Liver (tissue), 9 donors: ENCODE measurements around the gene DUSP3. TPM values are rescaled to one million over a fixed set of nuclear protein-coding genes. Genes with fewer than 3 reads are reported as not detected.

Experiments
- DNase-seq: peaks from one replicate; pipeline ENCODE4 v3.0.0-alpha.2; 2017; ENCODE audit warnings: low spot score
- H3K27ac ChIP-seq, 2 donors: one replicate each; pipeline ENCODE4 v1.7.0; 2013; ENCODE audit warnings: inconsistent platforms in 2 of 2, low read length in 2 of 2, control low read depth in 1 of 2, low read depth in 1 of 2, mild to moderate bottlenecking in 1 of 2
- H3K27me3 ChIP-seq, 4 donors: one replicate each; pipeline versions ENCODE4 v1.6.1 to v1.7.0; 2013; ENCODE audit warnings: low read length in 3 of 4, inconsistent platforms in 1 of 4, mild to moderate bottlenecking in 1 of 4, moderate library complexity in 1 of 4; ENCODE audit not compliant: control insufficient read depth in 4 of 4, insufficient read depth in 4 of 4
- H3K36me3 ChIP-seq, 4 donors: one replicate each; pipeline versions ENCODE4 v1.6.1 to v1.7.0; 2013; ENCODE audit warnings: low read length in 3 of 4, mild to moderate bottlenecking in 3 of 4, low read depth in 1 of 4, moderate library complexity in 1 of 4; ENCODE audit not compliant: control insufficient read depth in 4 of 4, insufficient read depth in 3 of 4
- H3K4me1 ChIP-seq, 4 donors: one replicate each; pipeline versions ENCODE4 v1.6.1 to v1.7.0; 2013; ENCODE audit warnings: low read length in 3 of 4, mild to moderate bottlenecking in 3 of 4, moderate library complexity in 1 of 4; ENCODE audit not compliant: control insufficient read depth in 4 of 4, insufficient read depth in 4 of 4
- H3K4me3 ChIP-seq, 3 donors: one replicate each; pipeline versions ENCODE4 v1.6.1 to v1.7.0; 2013; ENCODE audit warnings: low read length in 3 of 3, control low read depth in 1 of 3, low read depth in 1 of 3, mild to moderate bottlenecking in 1 of 3
- H3K9ac ChIP-seq, 2 donors: one replicate each; pipeline ENCODE4 v1.7.0; 2013; ENCODE audit warnings: low read length in 2 of 2, mild to moderate bottlenecking in 2 of 2, moderate library complexity in 2 of 2, control low read depth in 1 of 2, low read depth in 1 of 2
- H3K9me3 ChIP-seq, 4 donors: one replicate each; pipeline versions ENCODE4 v1.6.1 to v1.7.0; 2013; ENCODE audit warnings: low read length in 3 of 4; ENCODE audit not compliant: control insufficient read depth in 4 of 4
- EGR1 ChIP-seq, 2 donors: IDR thresholded peaks; 2 replicates each; pipeline ENCODE4 v1.6.1; 2016 to 2018; ENCODE audit warnings: antibody characterized with exemption in 2 of 2, low read depth in 2 of 2
- FOXA2 ChIP-seq: IDR thresholded peaks from 2 replicates; pipeline ENCODE4 v1.6.1; 2016; ENCODE audit warnings: antibody characterized with exemption
- GABPA ChIP-seq, 2 donors: IDR thresholded peaks in 1 of 2; conservative IDR thresholded peaks in 1 of 2; 2 replicates each; pipeline ENCODE4 v1.6.1; 2016; ENCODE audit warnings: antibody characterized with exemption in 2 of 2, mild to moderate bottlenecking in 1 of 2, moderate library complexity in 1 of 2
- HNF4G ChIP-seq: IDR thresholded peaks from 2 replicates; pipeline ENCODE4 v1.6.1; 2016; ENCODE audit warnings: antibody characterized with exemption
- JUND ChIP-seq, 2 donors: IDR thresholded peaks; 2 replicates each; pipeline ENCODE4 v1.6.1; 2016; ENCODE audit warnings: antibody characterized with exemption in 2 of 2
- NR2F2 ChIP-seq: IDR thresholded peaks from 2 replicates; pipeline ENCODE4 v1.6.1; 2016; ENCODE audit warnings: antibody characterized with exemption
- RAD21 ChIP-seq, 2 donors: IDR thresholded peaks; 2 replicates each; pipeline ENCODE4 v1.6.1; 2016; ENCODE audit warnings: antibody characterized with exemption in 2 of 2, mild to moderate bottlenecking in 2 of 2
- RXRA ChIP-seq, 2 donors: IDR thresholded peaks; 2 replicates each; pipeline ENCODE4 v1.6.1; 2017 to 2018; ENCODE audit warnings: antibody characterized with exemption in 2 of 2, mild to moderate bottlenecking in 1 of 2
- SP1 ChIP-seq: IDR thresholded peaks from 2 replicates; pipeline ENCODE4 v1.6.1; 2018; ENCODE audit warnings: antibody characterized with exemption, mild to moderate bottlenecking
- TAF1 ChIP-seq: conservative IDR thresholded peaks from 2 replicates; pipeline ENCODE4 v1.6.1; 2016; ENCODE audit warnings: antibody characterized with exemption, mild to moderate bottlenecking
- YY1 ChIP-seq: IDR thresholded peaks from 2 replicates; pipeline ENCODE4 v1.6.1; 2016; ENCODE audit warnings: antibody characterized with exemption, mild to moderate bottlenecking
- WGBS: extraction: QIAGEN DNeasy Blood & Tissue Kit; methylation state at CpG from one replicate; pipeline ENCODE4 v1.1.7; 2013; 5-methylcytosine and 5-hydroxymethylcytosine counted together
- polyA plus RNA-seq, 2 donors: library from polyadenylated mRNA; stranded (reverse) in 1 of 2; unstranded in 1 of 2; fragments of 200-250 nt in 1 of 2; fragments of >200 nt in 1 of 2; fragmentation: Nextera tagmentation in 1 of 2; extraction: Ambion mirVana in 1 of 2; gene quantifications; one replicate each; pipeline versions ENCODE4 v1.2.1 to v1.2.3, GENCODE V29; 2013 to 2015
- total RNA-seq, 2 donors: library from RNA; depleted of rRNA; stranded (reverse); fragments of >200 nt; gene quantifications; one replicate each; pipeline ENCODE4 v1.2.3, GENCODE V29; 2014
- TF ChIP-seq, protein P1 (sequence below): IDR thresholded peaks from 2 replicates; pipeline ENCODE4 v1.6.1; 2016; ENCODE audit warnings: antibody characterized with exemption
- TF ChIP-seq, protein P2 (sequence below): fragments of 150-350 bp; IDR thresholded peaks from 2 replicates; pipeline ENCODE4 v1.5.1; 2017; ENCODE audit warnings: improper control_type of control experiment, low read depth, low read length; ENCODE audit not compliant: missing input control
- TF ChIP-seq, protein P3 (sequence below): IDR thresholded peaks from 2 replicates; pipeline ENCODE4 v1.6.1; 2016; ENCODE audit warnings: antibody characterized with exemption, mild to moderate bottlenecking
- TF ChIP-seq, protein P4 (sequence below): IDR thresholded peaks from 2 replicates; pipeline ENCODE4 v1.6.1; 2016; ENCODE audit warnings: antibody characterized with exemption
- donor health status: healthy.
- donor health status: healthy.
- donor health status: healthy.
- donor health status: healthy.
- donor health status: healthy.

Gene DUSP3
- total and polyA plus RNA-seq, 4 donors: 30.4 to 104 (median 60.8) TPM

DNA sequence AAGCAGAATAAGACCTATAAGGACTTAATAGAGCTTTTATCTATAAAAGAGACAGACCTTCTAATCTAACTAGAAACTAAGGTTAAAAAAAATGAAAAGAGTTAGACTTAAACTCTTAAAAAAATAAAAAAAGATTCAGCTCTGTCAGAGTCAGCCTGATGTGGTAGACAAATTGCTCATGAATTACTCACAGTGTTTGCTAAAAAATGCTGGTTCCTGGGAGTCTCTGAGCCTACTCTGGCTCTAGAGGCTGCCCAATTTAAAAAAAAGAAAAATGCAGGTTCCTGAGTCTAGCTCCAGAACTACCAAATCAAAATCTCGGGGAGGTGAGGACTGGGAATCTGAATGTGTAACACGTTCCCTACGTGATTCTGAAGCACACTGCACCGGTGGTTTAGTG, 38.2 kb downstream of the DUSP3 start:
- no peak for DNase-seq
- Histone ChIP-seq H3K36me3 (no peaks in the 10 kb centered on the region), H3K9ac (no peak overlapping the region), H3K9me3 (no peaks in the 10 kb centered on the region), H3K27me3 (no peaks in the 10 kb centered on the region), H3K27ac (no peak overlapping the region), H3K4me3 (no peak overlapping the region), H3K4me1 (no peaks in the 10 kb centered on the region)
- TF ChIP-seq, protein P1, sequence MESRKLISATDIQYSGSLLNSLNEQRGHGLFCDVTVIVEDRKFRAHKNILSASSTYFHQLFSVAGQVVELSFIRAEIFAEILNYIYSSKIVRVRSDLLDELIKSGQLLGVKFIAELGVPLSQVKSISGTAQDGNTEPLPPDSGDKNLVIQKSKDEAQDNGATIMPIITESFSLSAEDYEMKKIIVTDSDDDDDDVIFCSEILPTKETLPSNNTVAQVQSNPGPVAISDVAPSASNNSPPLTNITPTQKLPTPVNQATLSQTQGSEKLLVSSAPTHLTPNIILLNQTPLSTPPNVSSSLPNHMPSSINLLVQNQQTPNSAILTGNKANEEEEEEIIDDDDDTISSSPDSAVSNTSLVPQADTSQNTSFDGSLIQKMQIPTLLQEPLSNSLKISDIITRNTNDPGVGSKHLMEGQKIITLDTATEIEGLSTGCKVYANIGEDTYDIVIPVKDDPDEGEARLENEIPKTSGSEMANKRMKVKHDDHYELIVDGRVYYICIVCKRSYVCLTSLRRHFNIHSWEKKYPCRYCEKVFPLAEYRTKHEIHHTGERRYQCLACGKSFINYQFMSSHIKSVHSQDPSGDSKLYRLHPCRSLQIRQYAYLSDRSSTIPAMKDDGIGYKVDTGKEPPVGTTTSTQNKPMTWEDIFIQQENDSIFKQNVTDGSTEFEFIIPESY: no peak
- TF ChIP-seq HNF4G (no peak), RXRA (IDR thresholded peaks at IDR 0.05) (no peak), YY1 (no peak), NR2F2 (no peak), EGR1 (IDR thresholded peaks at IDR 0.05; ENCODE audit: low read depth in 2 of 2) (no peak), JUND (IDR thresholded peaks at IDR 0.05) (no peak)
- 87% methylated on average over 4 of the region's 4 CpGs for WGBS

DNA sequence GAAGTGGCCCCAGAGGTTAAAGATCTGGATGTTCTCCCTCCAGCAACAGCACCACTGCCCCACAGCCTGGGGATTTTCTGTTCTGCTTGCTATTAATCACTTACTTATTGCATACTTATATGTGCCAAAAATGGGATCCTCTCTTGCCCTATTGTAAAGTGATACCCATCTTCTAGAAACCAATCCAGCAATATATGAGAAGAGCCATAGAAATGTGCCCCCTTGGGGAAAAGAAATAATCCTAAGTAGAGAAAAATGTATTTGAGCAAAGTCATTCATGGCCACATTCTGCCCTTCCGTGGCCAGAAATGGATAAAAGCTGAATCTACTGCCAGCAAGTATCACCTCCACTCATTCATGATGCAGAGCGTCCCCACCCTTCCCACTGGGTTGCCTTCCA, 41.1 kb downstream of the DUSP3 start:
- Histone ChIP-seq H3K9ac (no peak overlapping the region), H3K4me3 (no peak overlapping the region), H3K36me3 (no peaks in the 10 kb centered on the region), H3K27me3 (no peaks in the 10 kb centered on the region), H3K27ac (no peak overlapping the region), H3K9me3 (no peaks in the 10 kb centered on the region), H3K4me1 (no peaks in the 10 kb centered on the region)
- TF ChIP-seq SP1: no peak
- TF ChIP-seq, protein P2, sequence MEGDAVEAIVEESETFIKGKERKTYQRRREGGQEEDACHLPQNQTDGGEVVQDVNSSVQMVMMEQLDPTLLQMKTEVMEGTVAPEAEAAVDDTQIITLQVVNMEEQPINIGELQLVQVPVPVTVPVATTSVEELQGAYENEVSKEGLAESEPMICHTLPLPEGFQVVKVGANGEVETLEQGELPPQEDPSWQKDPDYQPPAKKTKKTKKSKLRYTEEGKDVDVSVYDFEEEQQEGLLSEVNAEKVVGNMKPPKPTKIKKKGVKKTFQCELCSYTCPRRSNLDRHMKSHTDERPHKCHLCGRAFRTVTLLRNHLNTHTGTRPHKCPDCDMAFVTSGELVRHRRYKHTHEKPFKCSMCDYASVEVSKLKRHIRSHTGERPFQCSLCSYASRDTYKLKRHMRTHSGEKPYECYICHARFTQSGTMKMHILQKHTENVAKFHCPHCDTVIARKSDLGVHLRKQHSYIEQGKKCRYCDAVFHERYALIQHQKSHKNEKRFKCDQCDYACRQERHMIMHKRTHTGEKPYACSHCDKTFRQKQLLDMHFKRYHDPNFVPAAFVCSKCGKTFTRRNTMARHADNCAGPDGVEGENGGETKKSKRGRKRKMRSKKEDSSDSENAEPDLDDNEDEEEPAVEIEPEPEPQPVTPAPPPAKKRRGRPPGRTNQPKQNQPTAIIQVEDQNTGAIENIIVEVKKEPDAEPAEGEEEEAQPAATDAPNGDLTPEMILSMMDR: no peak
- TF ChIP-seq, protein P3, sequence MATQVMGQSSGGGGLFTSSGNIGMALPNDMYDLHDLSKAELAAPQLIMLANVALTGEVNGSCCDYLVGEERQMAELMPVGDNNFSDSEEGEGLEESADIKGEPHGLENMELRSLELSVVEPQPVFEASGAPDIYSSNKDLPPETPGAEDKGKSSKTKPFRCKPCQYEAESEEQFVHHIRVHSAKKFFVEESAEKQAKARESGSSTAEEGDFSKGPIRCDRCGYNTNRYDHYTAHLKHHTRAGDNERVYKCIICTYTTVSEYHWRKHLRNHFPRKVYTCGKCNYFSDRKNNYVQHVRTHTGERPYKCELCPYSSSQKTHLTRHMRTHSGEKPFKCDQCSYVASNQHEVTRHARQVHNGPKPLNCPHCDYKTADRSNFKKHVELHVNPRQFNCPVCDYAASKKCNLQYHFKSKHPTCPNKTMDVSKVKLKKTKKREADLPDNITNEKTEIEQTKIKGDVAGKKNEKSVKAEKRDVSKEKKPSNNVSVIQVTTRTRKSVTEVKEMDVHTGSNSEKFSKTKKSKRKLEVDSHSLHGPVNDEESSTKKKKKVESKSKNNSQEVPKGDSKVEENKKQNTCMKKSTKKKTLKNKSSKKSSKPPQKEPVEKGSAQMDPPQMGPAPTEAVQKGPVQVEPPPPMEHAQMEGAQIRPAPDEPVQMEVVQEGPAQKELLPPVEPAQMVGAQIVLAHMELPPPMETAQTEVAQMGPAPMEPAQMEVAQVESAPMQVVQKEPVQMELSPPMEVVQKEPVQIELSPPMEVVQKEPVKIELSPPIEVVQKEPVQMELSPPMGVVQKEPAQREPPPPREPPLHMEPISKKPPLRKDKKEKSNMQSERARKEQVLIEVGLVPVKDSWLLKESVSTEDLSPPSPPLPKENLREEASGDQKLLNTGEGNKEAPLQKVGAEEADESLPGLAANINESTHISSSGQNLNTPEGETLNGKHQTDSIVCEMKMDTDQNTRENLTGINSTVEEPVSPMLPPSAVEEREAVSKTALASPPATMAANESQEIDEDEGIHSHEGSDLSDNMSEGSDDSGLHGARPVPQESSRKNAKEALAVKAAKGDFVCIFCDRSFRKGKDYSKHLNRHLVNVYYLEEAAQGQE: no peak
- no peak for DNase-seq
- 89% methylated on average over 2 of the region's 2 CpGs for WGBS

DNA sequence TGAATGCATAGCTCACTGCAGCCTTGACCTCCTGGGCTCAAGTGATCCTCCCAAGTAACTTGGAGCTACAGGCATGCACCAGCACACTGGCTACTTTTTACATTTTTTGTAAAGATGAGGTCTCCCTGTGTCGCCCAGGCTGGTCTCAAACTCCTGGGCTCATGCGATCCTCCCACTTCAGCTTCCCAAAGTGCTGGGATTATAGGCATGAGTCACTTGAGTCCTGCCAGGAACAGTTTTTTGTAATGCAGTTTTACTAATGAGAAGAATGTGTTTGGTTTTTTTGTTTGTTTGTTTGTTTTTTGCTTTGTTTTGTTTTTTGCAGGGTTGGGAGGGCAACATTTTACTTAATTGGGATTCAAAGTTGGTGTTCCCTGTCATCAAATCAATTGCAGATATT, 42.4 kb downstream of the DUSP3 start:
- Histone ChIP-seq H3K4me3 (no peak overlapping the region), H3K9ac (no peak overlapping the region), H3K4me1 (no peaks in the 10 kb centered on the region), H3K27me3 (no peaks in the 10 kb centered on the region), H3K36me3 (no peaks in the 10 kb centered on the region), H3K9me3 (no peaks in the 10 kb centered on the region), H3K27ac (no peak overlapping the region)
- DNase-seq: no peak
- WGBS: 95% methylated on average over 2 of the region's 2 CpGs
- no peak for TF ChIP-seq TAF1
- TF ChIP-seq SP1: no peak
- no peak for TF ChIP-seq EGR1 (IDR thresholded peaks at IDR 0.05; ENCODE audit: low read depth in 2 of 2)
- TF ChIP-seq, protein P2: no peak
- TF ChIP-seq GABPA (IDR thresholded peaks at IDR 0.05 in 1 of 2, conservative IDR thresholded peaks at IDR 0.05 in 1 of 2): no peak
- TF ChIP-seq, protein P3: no peak
- TF ChIP-seq, protein P4, sequence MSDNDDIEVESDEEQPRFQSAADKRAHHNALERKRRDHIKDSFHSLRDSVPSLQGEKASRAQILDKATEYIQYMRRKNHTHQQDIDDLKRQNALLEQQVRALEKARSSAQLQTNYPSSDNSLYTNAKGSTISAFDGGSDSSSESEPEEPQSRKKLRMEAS: no peak
- TF ChIP-seq RAD21 (IDR thresholded peaks at IDR 0.05): no peak
- no peak for TF ChIP-seq NR2F2
- no peak for TF ChIP-seq FOXA2
